Suprapubic skin (tissue), 4 donors: Measurements from ENCODE around the gene FN3KRP.
"Not testable (repeated sequence)": the region's sequence is repeated elsewhere in the genome, so short reads cannot be mapped to it uniquely, and the experiment has no call there.

Source experiments
- CTCF ChIP-seq, 2 donors: fragments of 200-600 bp in 1 of 2; fragments of 450-650 bp in 1 of 2; sonication (generic) in 1 of 2; IDR thresholded peaks; one replicate each; pipeline ENCODE4 v1.5.1; 2016 to 2019; ENCODE audit warnings: antibody characterized with exemption in 2 of 2, mild to moderate bottlenecking in 1 of 2, moderate library complexity in 1 of 2
- POLR2A ChIP-seq, 2 donors: fragments of 450-650 bp; IDR thresholded peaks; one replicate each; pipeline ENCODE4 v1.6.1; 2017; ENCODE audit warnings: antibody characterized with exemption in 2 of 2, mild to moderate bottlenecking in 2 of 2, moderate library complexity in 2 of 2
- POLR2AphosphoS5 ChIP-seq, 3 donors: sonication (generic); formaldehyde crosslinking; IDR thresholded peaks; one replicate each; pipeline ENCODE4 v1.6.1; 2017; ENCODE audit warnings: antibody characterized with exemption in 3 of 3

- TF ChIP-seq CTCF, POLR2AphosphoS5, POLR2A (IDR thresholded peaks at IDR 0.05): not testable (repeated sequence)
Measured at GRCh38 chr17:82774456-82774855, 58.0 kb downstream of the FN3KRP start.
